IMR-90 (cell line): ENCODE data around the gene ANO7. TPM values are rescaled to one million over a fixed set of nuclear protein-coding genes. Genes with fewer than 3 reads are reported as not detected.

ENCODE experiments used
- ATAC-seq: fragments of 200-7000 bp; cut with Tn5 transposase; 2 replicates; pipeline ENCODE4 v1.9.1; 2020; ENCODE audit warnings: low read depth, mild to moderate bottlenecking, moderate library complexity
- BruUV-seq: library from RNA; stranded (reverse); fragments of 400-500 nt; replicated peaks from 2 replicates; lab custom pipeline; 2021; lab: Mats Ljungman, UMichigan
- CTCF ChIA-PET: fragments of 300-600 bp; formaldehyde crosslinking; extraction: SDS; loops from one replicate; lab custom pipeline; 2021; ENCODE audit warnings: antibody characterized with exemption; lab: Yijun Ruan, JAX
- POLR2A ChIA-PET: fragments of 300-600 bp; sonication (Branson Sonifier 250); formaldehyde crosslinking; loops from one replicate; lab custom pipeline; 2022; ENCODE audit warnings: antibody characterized with exemption; ENCODE audit not compliant: unreplicated experiment; lab: Charles Lee
- DNase-seq: peaks from one replicate; pipeline ENCODE4 v3.0.0; 2013
- H2AFZ ChIP-seq: replicated peaks from 2 replicates; pipeline ENCODE3; 2013; ENCODE audit warnings: low read length, mild to moderate bottlenecking; ENCODE audit not compliant: poor library complexity
- H2AK5ac ChIP-seq: 2 replicates; pipeline ENCODE4 v1.6.1; 2013; ENCODE audit warnings: low read depth, low read length, inconsistent platforms
- H2AK9ac ChIP-seq: replicated peaks from 2 replicates; pipeline ENCODE3; 2013; ENCODE audit warnings: mild to moderate bottlenecking, low read depth, low read length, moderate library complexity; ENCODE audit not compliant: poor library complexity
- H2BK120ac ChIP-seq: 2 replicates; pipeline ENCODE4 v1.6.1; 2013; ENCODE audit warnings: low read depth, low read length, inconsistent platforms
- H2BK15ac ChIP-seq: 3 replicates; pipeline ENCODE4 v1.6.1; 2013; ENCODE audit warnings: low read depth, low read length, inconsistent platforms
- H2BK20ac ChIP-seq: 2 replicates; pipeline ENCODE4 v1.6.1; 2013; ENCODE audit warnings: low read depth, mild to moderate bottlenecking, inconsistent platforms, low read length, moderate library complexity
- H2BK5ac ChIP-seq: 2 replicates; pipeline ENCODE4 v1.6.1; 2013; ENCODE audit warnings: mild to moderate bottlenecking, low read depth, low read length, inconsistent platforms; ENCODE audit not compliant: poor library complexity, severe bottlenecking
- H3K14ac ChIP-seq: replicated peaks from 2 replicates; pipeline ENCODE4 v1.6.1; 2013; ENCODE audit warnings: low read depth, low read length, inconsistent platforms
- H3K18ac ChIP-seq: 2 replicates; pipeline ENCODE4 v1.6.1; 2013; ENCODE audit warnings: low read depth, low read length, control low read depth
- H3K23ac ChIP-seq: 2 replicates; pipeline ENCODE4 v1.6.1; 2013; ENCODE audit warnings: low read depth, low read length, inconsistent platforms
- H3K27ac ChIP-seq: 2 replicates; pipeline ENCODE4 v1.5.1; 2013; ENCODE audit warnings: mild to moderate bottlenecking, control low read depth, low read length; ENCODE audit not compliant: insufficient read depth
- H3K27me3 ChIP-seq: 2 replicates; pipeline ENCODE4 v1.6.1; 2013; ENCODE audit warnings: low read length; ENCODE audit not compliant: control insufficient read depth, insufficient read depth
- H3K36me3 ChIP-seq: 2 replicates; pipeline ENCODE4 v1.6.1; 2013; ENCODE audit warnings: low read length, mixed read lengths; ENCODE audit not compliant: control insufficient read depth, insufficient read depth
- H3K4ac ChIP-seq: 2 replicates; pipeline ENCODE4 v1.6.1; 2013; ENCODE audit warnings: low read depth, low read length, inconsistent platforms
- H3K4me1 ChIP-seq: 2 replicates; pipeline ENCODE4 v1.6.1; 2013; ENCODE audit warnings: low read length, mixed read lengths; ENCODE audit not compliant: control insufficient read depth, insufficient read depth
- H3K4me2 ChIP-seq: 2 replicates; pipeline ENCODE4 v1.6.1; 2013; ENCODE audit warnings: low read depth, mild to moderate bottlenecking, control low read depth, low read length, moderate library complexity
- H3K4me3 ChIP-seq: 2 replicates; pipeline ENCODE4 v1.5.1; 2013; ENCODE audit warnings: low read depth, mild to moderate bottlenecking, control low read depth, low read length, moderate library complexity; ENCODE audit not compliant: insufficient read depth
- H3K56ac ChIP-seq: 2 replicates; pipeline ENCODE4 v1.6.1; 2013; ENCODE audit warnings: low read length, inconsistent platforms; ENCODE audit not compliant: insufficient read depth; ENCODE audit errors: extremely low read depth
- H3K79me1 ChIP-seq, 2 experiments: 2 replicates each; pipeline ENCODE4 v1.6.1; 2013; ENCODE audit warnings: low read length in 2 of 2, inconsistent platforms in 1 of 2, low read depth in 1 of 2
- H3K9ac ChIP-seq: 2 replicates; pipeline ENCODE4 v1.6.1; 2013; ENCODE audit warnings: low read depth, low read length, control low read depth
- H3K9me1 ChIP-seq: 2 replicates; pipeline ENCODE4 v1.6.1; 2013; ENCODE audit warnings: low read length, inconsistent platforms; ENCODE audit not compliant: insufficient read depth
- H3K9me3 ChIP-seq: 2 replicates; pipeline ENCODE4 v1.6.1; 2013; ENCODE audit warnings: low read length; ENCODE audit not compliant: control insufficient read depth, insufficient read depth
- H4K20me1 ChIP-seq: 2 replicates; pipeline ENCODE4 v1.6.1; 2013; ENCODE audit warnings: low read length, inconsistent platforms; ENCODE audit not compliant: insufficient read depth
- H4K5ac ChIP-seq: 2 replicates; pipeline ENCODE4 v1.6.1; 2013; ENCODE audit warnings: mild to moderate bottlenecking, low read depth, low read length, control low read depth
- H4K8ac ChIP-seq, 2 experiments: 2 replicates each; pipeline ENCODE4 v1.6.1; 2013; ENCODE audit warnings: low read depth in 2 of 2, low read length in 2 of 2, control low read depth in 1 of 2, inconsistent platforms in 1 of 2
- H4K91ac ChIP-seq: 2 replicates; pipeline ENCODE4 v1.6.1; 2013; ENCODE audit warnings: low read depth, low read length, inconsistent platforms; ENCODE audit not compliant: insufficient read depth
- BHLHE40 ChIP-seq: fragments of 150-350 bp; IDR thresholded peaks from 2 replicates; pipeline ENCODE4 v1.6.1; 2016; ENCODE audit warnings: mild to moderate bottlenecking, low read depth, low read length
- CEBPB ChIP-seq: IDR thresholded peaks from 2 replicates; pipeline ENCODE4 v1.6.1; 2012; ENCODE audit warnings: low read depth, low read length, improper control_type of control experiment
- CHD1 ChIP-seq: IDR thresholded peaks from 2 replicates; pipeline ENCODE4 v1.6.1; 2012; ENCODE audit warnings: low read depth, low read length, improper control_type of control experiment
- CTCF ChIP-seq: conservative IDR thresholded peaks from 2 replicates; pipeline ENCODE4 v1.5.1; 2012; ENCODE audit warnings: mild to moderate bottlenecking, low read depth, low read length, improper control_type of control experiment
- ELK1 ChIP-seq: fragments of 150-350 bp; IDR thresholded peaks from 2 replicates; pipeline ENCODE4 v1.6.1; 2016; ENCODE audit warnings: low read depth, mild to moderate bottlenecking, low read length, moderate library complexity, borderline replicate concordance
- FOS ChIP-seq: fragments of 150-350 bp; IDR thresholded peaks from 2 replicates; pipeline ENCODE4 v1.6.1; 2016; ENCODE audit warnings: low read depth, low read length
- MAFK ChIP-seq: IDR thresholded peaks from 2 replicates; pipeline ENCODE4 v1.6.1; 2012; ENCODE audit warnings: low read depth, low read length, improper control_type of control experiment
- MAZ ChIP-seq: IDR thresholded peaks from 2 replicates; pipeline ENCODE4 v1.6.1; 2012; ENCODE audit warnings: low read depth, mild to moderate bottlenecking, low read length, improper control_type of control experiment, moderate library complexity, borderline replicate concordance
- MXI1 ChIP-seq: IDR thresholded peaks from 2 replicates; pipeline ENCODE4 v1.6.1; 2012; ENCODE audit warnings: low read depth, mild to moderate bottlenecking, low read length, moderate library complexity, borderline replicate concordance
- NFE2L2 ChIP-seq: fragments of 150-350 bp; IDR thresholded peaks from 2 replicates; pipeline ENCODE4 v1.6.1; 2016; ENCODE audit warnings: low read depth, mild to moderate bottlenecking, low read length
- POLR2A ChIP-seq: IDR thresholded peaks from 2 replicates; pipeline ENCODE4 v1.6.1; 2012; ENCODE audit warnings: mild to moderate bottlenecking, low read depth, low read length
- RAD21 ChIP-seq: IDR thresholded peaks from 2 replicates; pipeline ENCODE4 v1.6.1; 2012; ENCODE audit warnings: low read length, improper control_type of control experiment
- RCOR1 ChIP-seq: IDR thresholded peaks from 2 replicates; pipeline ENCODE4 v1.6.1; 2012; ENCODE audit warnings: mild to moderate bottlenecking, low read length, improper control_type of control experiment; ENCODE audit not compliant: insufficient replicate concordance
- RFX5 ChIP-seq: IDR thresholded peaks from 2 replicates; pipeline ENCODE4 v1.8.0; 2012; ENCODE audit warnings: low read depth, mild to moderate bottlenecking, low read length, moderate library complexity
- SMC3 ChIP-seq: fragments of 150-350 bp; IDR thresholded peaks from 2 replicates; pipeline ENCODE4 v1.6.1; 2016; ENCODE audit warnings: low read depth, mild to moderate bottlenecking, antibody characterized with exemption, low read length, moderate library complexity
- USF2 ChIP-seq: fragments of 150-350 bp; IDR thresholded peaks from 2 replicates; pipeline ENCODE4 v1.6.1; 2017; ENCODE audit warnings: mild to moderate bottlenecking, antibody characterized with exemption, low read length, low read depth
- WGBS, 2 experiments: methylation state at CpG; one replicate each; pipeline versions ENCODE4 v1.1.5 to v1.1.7; 2013; ENCODE audit warnings: missing lambda C conversion rate in 2 of 2; ENCODE audit not compliant: insufficient read length in 1 of 2; ENCODE audit errors: extremely low coverage in 2 of 2; 5-methylcytosine and 5-hydroxymethylcytosine counted together
- dilution Hi-C: fragments of 300-500 bp; cut with HindIII; formaldehyde crosslinking; loops from one replicate; pipeline ENCODE4 v1.14.3; 2018; ENCODE audit warnings: low sequenced_read_pairs; ENCODE audit not compliant: unreplicated experiment
- in situ Hi-C: fragments of 300-500 bp; cut with MboI; formaldehyde crosslinking; loops from 3 replicates; pipeline ENCODE4 v1.14.3; 2019; ENCODE audit warnings: low sequenced_read_pairs, inconsistent platforms, mixed read lengths
- intact Hi-C: fragments of 100-400 bp; cut with micrococcal nuclease; formaldehyde crosslinking; loops from 2 replicates; pipeline ENCODE4 v1.10.0; 2022
- polyA plus RNA-seq, 3 experiments: library from polyadenylated mRNA; depleted of rRNA; stranded (reverse); fragments of >200 nt; gene quantifications; 2 replicates each; pipeline ENCODE4 v1.2.3, GENCODE V29; 2012; ENCODE audit warnings: low replicate concordance in 1 of 3
- total RNA-seq: library from RNA; depleted of rRNA; stranded (reverse); fragments of >200 nt; gene quantifications from 2 replicates; pipeline ENCODE4 v1.2.3, GENCODE V29; 2012

The ANO7 gene
- total and polyA plus RNA-seq, 2 of the 4 experiments (the other 2 are of a cell fraction): 0.36 to 3.4 TPM

- ChIA-PET POLR2A (no interaction called here), CTCF (no interaction called here)
- Histone ChIP-seq H4K91ac (no peak overlapping the region), H3K9me3 (no peaks in the 10 kb centered on the region), H4K8ac (no peak overlapping the region), H3K27me3 (peaks cover 21% of the 10 kb centered on the region), H2BK5ac (no peak overlapping the region), H3K36me3 (no peaks in the 10 kb centered on the region), H3K9me1 (no peaks in the 10 kb centered on the region), H4K5ac (no peak overlapping the region), H2AK5ac (no peak overlapping the region), H3K23ac (no peak overlapping the region), H3K4me3 (no peak overlapping the region), H3K79me1 (no peaks in the 10 kb centered on the region), H2AK9ac (no peak overlapping the region), H4K20me1 (no peaks in the 10 kb centered on the region; the same call in 1 of the 2 replicates), H3K4me2 (no peak overlapping the region), H3K4ac (no peak overlapping the region), H2BK120ac (no peak overlapping the region), H3K56ac (no peak overlapping the region), H2BK20ac (no peak overlapping the region), H3K4me1 (no peaks in the 10 kb centered on the region), H3K9ac (no peak overlapping the region), H3K27ac (no peak overlapping the region), H2BK15ac (no peak overlapping the region), H2AFZ (no peak overlapping the region), H3K18ac (no peak overlapping the region), H3K14ac (no peak overlapping the region)
- intact Hi-C loops: no loop called here
- no TSS peak for BruUV-seq
- no peak for ATAC-seq
- 79% methylated on average over 11 of the region's 18 CpGs; no CpG with 5 or more reads in 1 of the 2 experiments for WGBS, 2 experiments
- DNase-seq: no peak
- in situ Hi-C loops: no loop called here
- TF ChIP-seq POLR2A (no peak), BHLHE40 (no peak), USF2 (no peak), CTCF (no peak), CEBPB (no peak), NFE2L2 (no peak), SMC3 (no peak), RAD21 (no peak), ELK1 (no peak), FOS (no peak), MXI1 (no peak), CHD1 (no peak), RFX5 (no peak), MAFK (no peak), RCOR1 (no peak), MAZ (no peak)
- dilution Hi-C loops: no loop called here
These were observed 7.1 kb downstream of the ANO7 start for GRCh38 chr2:241195506-241196130.
